Loucy (cell line): Measurements from ENCODE around the gene ARHGAP19.

Source experiments
- H2AFZ ChIP-seq: fragments of 200-600 bp; sonication (generic); 2 replicates; pipeline ENCODE4 v1.6.0; 2016; ENCODE audit warnings: antibody characterized with exemption, mild to moderate bottlenecking, low read length, moderate library complexity
- H3F3A ChIP-seq: fragments of 200-600 bp; 2 replicates; pipeline ENCODE4 v1.6.0; 2016; ENCODE audit warnings: antibody characterized with exemption, low read depth, mild to moderate bottlenecking
- H3K27me3 ChIP-seq: fragments of 200-600 bp; sonication (generic); 2 replicates; pipeline ENCODE4 v1.6.1; 2014; ENCODE audit warnings: low read length, mild to moderate bottlenecking; ENCODE audit not compliant: insufficient read depth, poor library complexity, severe bottlenecking
- H3K36me3 ChIP-seq: fragments of 200-600 bp; sonication (generic); 2 replicates; pipeline ENCODE4 v1.6.1; 2016; ENCODE audit warnings: low read length; ENCODE audit not compliant: insufficient read depth
- H3K4me1 ChIP-seq: fragments of 200-600 bp; sonication (generic); 2 replicates; pipeline ENCODE4 v1.5.1; 2014; ENCODE audit warnings: low read length, mild to moderate bottlenecking; ENCODE audit not compliant: insufficient read depth, poor library complexity, severe bottlenecking
- H3K4me2 ChIP-seq: fragments of 200-600 bp; sonication (generic); 2 replicates; pipeline ENCODE4 v1.6.0; 2014; ENCODE audit warnings: antibody characterized with exemption, low read length, low read depth, mild to moderate bottlenecking; ENCODE audit not compliant: poor library complexity, severe bottlenecking
- H3K4me3 ChIP-seq: fragments of 200-600 bp; sonication (generic); 2 replicates; pipeline ENCODE4 v1.5.1; 2014; ENCODE audit warnings: low read length, mild to moderate bottlenecking, mixed read lengths; ENCODE audit not compliant: poor library complexity, severe bottlenecking
- H3K79me2 ChIP-seq: fragments of 200-600 bp; sonication (generic); 2 replicates; pipeline ENCODE4 v1.6.1; 2014; ENCODE audit warnings: low read length; ENCODE audit not compliant: insufficient read depth
- H3K9ac ChIP-seq: fragments of 200-600 bp; sonication (generic); 2 replicates; pipeline ENCODE4 v1.6.0; 2014; ENCODE audit warnings: mild to moderate bottlenecking, low read depth, low read length, moderate library complexity; ENCODE audit not compliant: poor library complexity, severe bottlenecking
- H3K9me2 ChIP-seq: fragments of 200-600 bp; sonication (generic); replicated peaks from 2 replicates; pipeline ENCODE4 v1.6.1; 2016; ENCODE audit warnings: low read depth, low read length, mixed read lengths
- H3K9me3 ChIP-seq: fragments of 200-600 bp; sonication (generic); 2 replicates; pipeline ENCODE4 v1.6.1; 2014; ENCODE audit warnings: mild to moderate bottlenecking, antibody characterized with exemption, low read length, low read depth; ENCODE audit not compliant: insufficient read depth
- H4K20me1 ChIP-seq: fragments of 200-600 bp; sonication (generic); 2 replicates; pipeline ENCODE4 v1.6.0; 2014; ENCODE audit warnings: antibody characterized with exemption, low read length, mild to moderate bottlenecking; ENCODE audit not compliant: insufficient read depth, poor library complexity, severe bottlenecking
- CTCF ChIP-seq: fragments of 200-600 bp; sonication (generic); conservative IDR thresholded peaks from 2 replicates; pipeline ENCODE4 v1.5.1; 2014; ENCODE audit warnings: mild to moderate bottlenecking, antibody characterized with exemption, low read length
- EZH2phosphoT487 ChIP-seq: fragments of 200-600 bp; IDR thresholded peaks from 2 replicates; pipeline ENCODE4 v1.6.1; 2018; ENCODE audit warnings: antibody characterized with exemption, mild to moderate bottlenecking, moderate library complexity, borderline replicate concordance

ARHGAP19 gene

GRCh38 chr10:97335188-97335619 is 42.8 kb upstream of the ARHGAP19 start:
- no peaks in the 10 kb centered on the region for H3F3A ChIP-seq
- H3K4me1 ChIP-seq = peaks cover 26% of the 10 kb centered on the region
- H3K27me3 ChIP-seq = no peaks in the 10 kb centered on the region
- H3K4me2 ChIP-seq = peak overlapping the region; percentile 67
- H3K9me2 ChIP-seq = no peaks in the 10 kb centered on the region
- H3K36me3 ChIP-seq = no peaks in the 10 kb centered on the region
- peaks cover 32% of the 10 kb centered on the region for H4K20me1 ChIP-seq
- H3K4me3 ChIP-seq = peak overlapping the region; percentile 91
- peak overlapping the region; percentile 99 for H2AFZ ChIP-seq
- H3K79me2 ChIP-seq = peaks cover 38% of the 10 kb centered on the region
- no peaks in the 10 kb centered on the region for H3K9me3 ChIP-seq
- H3K9ac ChIP-seq = peak overlapping the region; percentile 86
- TF ChIP-seq EZH2phosphoT487 (no peak), CTCF (no peak)

- TF ChIP-seq CTCF (no peak), EZH2phosphoT487 (no peak)
- no peaks in the 10 kb centered on the region for H3K36me3 ChIP-seq
- peaks cover 44% of the 10 kb centered on the region for H3K79me2 ChIP-seq
- H3K4me3 ChIP-seq = peak within 1 kb of the TSS; percentile 91
- H3K9me2 ChIP-seq = no peaks in the 10 kb centered on the region
- H3K9me3 ChIP-seq = no peaks in the 10 kb centered on the region
- peak within 1 kb of the TSS; percentile 99 for H3K4me2 ChIP-seq
- peaks cover 38% of the 10 kb centered on the region for H4K20me1 ChIP-seq
- H3F3A ChIP-seq = no peaks in the 10 kb centered on the region
- no peaks in the 10 kb centered on the region for H3K27me3 ChIP-seq
- H2AFZ ChIP-seq = peak within 1 kb of the TSS; percentile 99
- peak within 1 kb of the TSS; percentile 86 for H3K9ac ChIP-seq
- H3K4me1 ChIP-seq = peaks cover 30% of the 10 kb centered on the region
Measured at GRCh38 chr10:97334370-97335175, 42.1 kb upstream of the ARHGAP19 start, which contains the start of gene FRAT2. FRAT2 (minus strand) TSS chr10:97334729; CDS start chr10:97334572, 157 bp downstream.

- Histone ChIP-seq H3K79me2 (peaks cover 52% of the 10 kb centered on the region), H3K9me3 (no peaks in the 10 kb centered on the region), H2AFZ (no peak overlapping the region), H3K4me3 (peak overlapping the region; percentile 91), H3K36me3 (no peaks in the 10 kb centered on the region; the same call in 1 of the 2 replicates), H3K9ac (peak overlapping the region; percentile 86), H3K4me2 (peak overlapping the region; percentile 99), H3K27me3 (no peaks in the 10 kb centered on the region), H3K4me1 (peaks cover 30% of the 10 kb centered on the region), H3K9me2 (no peaks in the 10 kb centered on the region), H3F3A (no peaks in the 10 kb centered on the region), H4K20me1 (peaks cover 43% of the 10 kb centered on the region)
- TF ChIP-seq CTCF (peak; percentile 11; the same call in 1 of the 2 replicates), EZH2phosphoT487 (no peak)
Measured at GRCh38 chr10:97333601-97334369, 41.3 kb upstream of the ARHGAP19 start.
